ENCODE data around the gene PCTP.

PCTP gene

GRCh38 chr17:55728361-55728760 lies 22.5 kb upstream of the PCTP start:
- no peak for DNase-seq

- no peak for DNase-seq
Observed at GRCh38 chr17:55728833-55729232, 22.0 kb upstream of the PCTP start.

GRCh38 chr17:55729484-55729883 lies 21.4 kb upstream of the PCTP start:
- no peak for DNase-seq

GRCh38 chr17:55730380-55730779 lies 20.5 kb upstream of the PCTP start:
- DNase-seq = no peak

- no peak for DNase-seq
Observed at GRCh38 chr17:55730808-55731207, 20.0 kb upstream of the PCTP start.

- DNase-seq = no peak
Observed at GRCh38 chr17:55731586-55732250, 19.1 kb upstream of the PCTP start.

GRCh38 chr17:55734128-55734781 lies 16.6 kb upstream of the PCTP start:
- no peak for DNase-seq

GRCh38 chr17:55735731-55736405 lies 15.0 kb upstream of the PCTP start:
- peak; percentile 13 for DNase-seq

- DNase-seq = no peak
Observed at GRCh38 chr17:55737976-55738501, 12.8 kb upstream of the PCTP start.

- no peak for DNase-seq
Observed at GRCh38 chr17:55740511-55741355, 10.1 kb upstream of the PCTP start.

GRCh38 chr17:55741356-55741700 lies 9.5 kb upstream of the PCTP start:
- DNase-seq = no peak

GRCh38 chr17:55742272-55743102 lies 8.4 kb upstream of the PCTP start:
- no peak for DNase-seq

- DNase-seq = no peak
Observed at GRCh38 chr17:55743103-55743679, 7.7 kb upstream of the PCTP start.

- DNase-seq = no peak
Observed at GRCh38 chr17:55745258-55745657, 5.6 kb upstream of the PCTP start.

- DNase-seq = no peak
Observed at GRCh38 chr17:55746466-55746865, 4.4 kb upstream of the PCTP start.

GRCh38 chr17:55747209-55747608 lies 3.6 kb upstream of the PCTP start:
- no peak for DNase-seq

- no peak for DNase-seq
Observed at GRCh38 chr17:55748841-55749240, 2.0 kb upstream of the PCTP start.

- no peak for DNase-seq
Observed at GRCh38 chr17:55749985-55750384, 866 bp upstream of the PCTP start.

GRCh38 chr17:55751720-55752250 lies 934 bp downstream of the PCTP start:
- DNase-seq = no peak

GRCh38 chr17:55756689-55757088 lies 5.8 kb downstream of the PCTP start:
- no peak for DNase-seq

- DNase-seq = no peak
Observed at GRCh38 chr17:55757659-55758058, 6.8 kb downstream of the PCTP start.

GRCh38 chr17:55758171-55758570 lies 7.3 kb downstream of the PCTP start:
- DNase-seq = no peak

Measured in activated naive CD4-positive, alpha-beta T cell treated with Interleukin-2 at 50 U/mL for 16 hours (primary cell).